ENCODE results near the gene ABCC6. TPM values are rescaled to one million over a fixed set of nuclear protein-coding genes. Genes with fewer than 3 reads are reported as not detected.

Gene ABCC6
- total and polyA plus RNA-seq, 2 of the 4 experiments (the other 2 are of a cell fraction), result 0.36 to 1.3 TPM

DNA sequence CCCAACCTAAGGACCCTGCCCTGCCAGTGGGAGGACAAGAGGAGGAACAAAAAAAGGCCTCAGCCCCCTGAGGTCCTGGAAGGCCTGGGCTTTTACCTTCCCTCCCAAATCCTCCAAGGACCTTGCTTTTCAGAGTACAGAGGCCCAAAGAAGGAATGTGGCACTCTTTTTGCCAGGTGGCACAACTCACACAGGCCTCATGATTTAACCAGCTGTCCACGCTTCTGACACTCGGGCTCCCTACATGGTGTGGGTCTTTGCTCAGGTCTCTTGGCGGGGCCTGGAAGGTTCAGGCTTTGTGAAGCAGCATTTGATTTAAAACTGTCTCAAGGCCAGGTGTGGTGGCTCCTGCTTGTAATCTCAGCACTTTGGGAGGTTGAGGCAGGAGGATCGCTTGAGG is 120.6 kb downstream of the ABCC6 start:
- Histone ChIP-seq H3K14ac (replicated peaks; ENCODE audit: low read depth, low read length) (no peak overlapping the region), H3K79me1 (ENCODE audit: low read depth in 1 of 2, low read length in 2 of 2) (peaks cover 28 to 62% of the 10 kb centered on the region in 2 experiments), H2BK5ac (ENCODE audit: low read depth, low read length, poor library complexity, severe bottlenecking) (no peak overlapping the region), H4K91ac (ENCODE audit: insufficient read depth, low read depth, low read length) (no peak overlapping the region), H2AK5ac (ENCODE audit: low read depth, low read length) (no peak overlapping the region), H3K4ac (ENCODE audit: low read depth, low read length) (no peak overlapping the region), H3K36me3 (ENCODE audit: control insufficient read depth, insufficient read depth, low read length) (peaks cover 84% of the 10 kb centered on the region), H3K23ac (ENCODE audit: low read depth, low read length) (no peak overlapping the region), H3K4me1 (ENCODE audit: control insufficient read depth, insufficient read depth, low read length) (peaks cover under 1% of the 10 kb centered on the region; the same call in 1 of the 2 replicates), H3K56ac (ENCODE audit: extremely low read depth, insufficient read depth, low read length) (no peak overlapping the region), H3K4me2 (ENCODE audit: low read depth, low read length) (no peak overlapping the region), H3K27ac (ENCODE audit: insufficient read depth, low read length) (no peak overlapping the region), H4K20me1 (ENCODE audit: insufficient read depth, low read length) (peaks cover 17% of the 10 kb centered on the region), H3K9ac (ENCODE audit: low read depth, low read length) (no peak overlapping the region), H3K4me3 (ENCODE audit: insufficient read depth, low read depth, low read length) (no peak overlapping the region), H2AK9ac (replicated peaks; ENCODE audit: low read depth, low read length, poor library complexity) (no peak overlapping the region), H3K9me3 (ENCODE audit: control insufficient read depth, insufficient read depth, low read length) (no peaks in the 10 kb centered on the region), H3K9me1 (ENCODE audit: insufficient read depth, low read length) (peaks cover 25% of the 10 kb centered on the region), H3K18ac (ENCODE audit: low read depth, low read length) (no peak overlapping the region), H2AFZ (replicated peaks; ENCODE audit: low read length, poor library complexity) (no peak overlapping the region), H2BK15ac (ENCODE audit: low read depth, low read length) (no peak overlapping the region), H4K5ac (ENCODE audit: low read depth, low read length) (no peak overlapping the region), H2BK20ac (ENCODE audit: low read depth, low read length) (no peak overlapping the region), H2BK120ac (ENCODE audit: low read depth, low read length) (no peak overlapping the region), H4K8ac (ENCODE audit: low read depth in 2 of 2, low read length in 2 of 2) (no peak overlapping the region), H3K27me3 (ENCODE audit: control insufficient read depth, insufficient read depth, low read length) (no peaks in the 10 kb centered on the region)
- no CpG with 5 or more reads among the region's 4 CpGs for whole genome bisulfite sequencing, 2 experiments (ENCODE audit: extremely low coverage in 2 of 2, insufficient read length in 1 of 2)
- DNase-seq (no peak), ATAC-seq (ENCODE audit: low read depth) (no peak)
- dilution Hi-C loops (cut with HindIII; ENCODE audit: low sequenced_read_pairs, unreplicated experiment), result no loop called here
- ChIA-PET POLR2A (ENCODE audit: unreplicated experiment) (no interaction called here), CTCF (no interaction called here)
- in situ Hi-C loops (cut with MboI; ENCODE audit: low sequenced_read_pairs), result no loop called here
- intact Hi-C loops (cut with micrococcal nuclease), result no loop called here
- TF ChIP-seq, protein P1, sequence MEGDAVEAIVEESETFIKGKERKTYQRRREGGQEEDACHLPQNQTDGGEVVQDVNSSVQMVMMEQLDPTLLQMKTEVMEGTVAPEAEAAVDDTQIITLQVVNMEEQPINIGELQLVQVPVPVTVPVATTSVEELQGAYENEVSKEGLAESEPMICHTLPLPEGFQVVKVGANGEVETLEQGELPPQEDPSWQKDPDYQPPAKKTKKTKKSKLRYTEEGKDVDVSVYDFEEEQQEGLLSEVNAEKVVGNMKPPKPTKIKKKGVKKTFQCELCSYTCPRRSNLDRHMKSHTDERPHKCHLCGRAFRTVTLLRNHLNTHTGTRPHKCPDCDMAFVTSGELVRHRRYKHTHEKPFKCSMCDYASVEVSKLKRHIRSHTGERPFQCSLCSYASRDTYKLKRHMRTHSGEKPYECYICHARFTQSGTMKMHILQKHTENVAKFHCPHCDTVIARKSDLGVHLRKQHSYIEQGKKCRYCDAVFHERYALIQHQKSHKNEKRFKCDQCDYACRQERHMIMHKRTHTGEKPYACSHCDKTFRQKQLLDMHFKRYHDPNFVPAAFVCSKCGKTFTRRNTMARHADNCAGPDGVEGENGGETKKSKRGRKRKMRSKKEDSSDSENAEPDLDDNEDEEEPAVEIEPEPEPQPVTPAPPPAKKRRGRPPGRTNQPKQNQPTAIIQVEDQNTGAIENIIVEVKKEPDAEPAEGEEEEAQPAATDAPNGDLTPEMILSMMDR (conservative IDR thresholded peaks at IDR 0.05; ENCODE audit: low read depth, low read length), result no peak
- no peak for TF ChIP-seq CEBPB (IDR thresholded peaks at IDR 0.05; ENCODE audit: low read depth, low read length)
- TF ChIP-seq CHD1 (IDR thresholded peaks at IDR 0.05; ENCODE audit: low read depth, low read length), result no peak
- no peak for TF ChIP-seq NFE2L2 (IDR thresholded peaks at IDR 0.05; ENCODE audit: low read depth, low read length)
- no peak for TF ChIP-seq POLR2A (IDR thresholded peaks at IDR 0.05; ENCODE audit: low read depth, low read length)
- no peak for TF ChIP-seq RAD21 (IDR thresholded peaks at IDR 0.05; ENCODE audit: low read length)
- TF ChIP-seq, protein P2, sequence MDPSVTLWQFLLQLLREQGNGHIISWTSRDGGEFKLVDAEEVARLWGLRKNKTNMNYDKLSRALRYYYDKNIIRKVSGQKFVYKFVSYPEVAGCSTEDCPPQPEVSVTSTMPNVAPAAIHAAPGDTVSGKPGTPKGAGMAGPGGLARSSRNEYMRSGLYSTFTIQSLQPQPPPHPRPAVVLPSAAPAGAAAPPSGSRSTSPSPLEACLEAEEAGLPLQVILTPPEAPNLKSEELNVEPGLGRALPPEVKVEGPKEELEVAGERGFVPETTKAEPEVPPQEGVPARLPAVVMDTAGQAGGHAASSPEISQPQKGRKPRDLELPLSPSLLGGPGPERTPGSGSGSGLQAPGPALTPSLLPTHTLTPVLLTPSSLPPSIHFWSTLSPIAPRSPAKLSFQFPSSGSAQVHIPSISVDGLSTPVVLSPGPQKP (IDR thresholded peaks at IDR 0.05; ENCODE audit: borderline replicate concordance, low read depth, low read length), result no peak
- TF ChIP-seq MAFK (IDR thresholded peaks at IDR 0.05; ENCODE audit: low read depth, low read length), result no peak
- TF ChIP-seq SMC3 (IDR thresholded peaks at IDR 0.05; ENCODE audit: low read depth, low read length), result no peak
- TF ChIP-seq MXI1 (IDR thresholded peaks at IDR 0.05; ENCODE audit: borderline replicate concordance, low read depth, low read length), result no peak
- TF ChIP-seq FOS (IDR thresholded peaks at IDR 0.05; ENCODE audit: low read depth, low read length), result no peak
- no peak for TF ChIP-seq BHLHE40 (IDR thresholded peaks at IDR 0.05; ENCODE audit: low read depth, low read length)
- no peak for TF ChIP-seq RFX5 (IDR thresholded peaks at IDR 0.05; ENCODE audit: low read depth, low read length)
- TF ChIP-seq RCOR1 (IDR thresholded peaks at IDR 0.05; ENCODE audit: insufficient replicate concordance, low read length), result no peak
- TF ChIP-seq, protein P3, sequence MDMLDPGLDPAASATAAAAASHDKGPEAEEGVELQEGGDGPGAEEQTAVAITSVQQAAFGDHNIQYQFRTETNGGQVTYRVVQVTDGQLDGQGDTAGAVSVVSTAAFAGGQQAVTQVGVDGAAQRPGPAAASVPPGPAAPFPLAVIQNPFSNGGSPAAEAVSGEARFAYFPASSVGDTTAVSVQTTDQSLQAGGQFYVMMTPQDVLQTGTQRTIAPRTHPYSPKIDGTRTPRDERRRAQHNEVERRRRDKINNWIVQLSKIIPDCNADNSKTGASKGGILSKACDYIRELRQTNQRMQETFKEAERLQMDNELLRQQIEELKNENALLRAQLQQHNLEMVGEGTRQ (IDR thresholded peaks at IDR 0.05; ENCODE audit: low read depth, low read length), result no peak
- BruUV-seq (replicated peaks), result no TSS peak

All from IMR-90 (cell line).